ENCODE measurements around the gene SLC1A3.
A peak's percentile ranks its signal among the peaks of the same experiment; 100 is the strongest.

SLC1A3 gene

DNA sequence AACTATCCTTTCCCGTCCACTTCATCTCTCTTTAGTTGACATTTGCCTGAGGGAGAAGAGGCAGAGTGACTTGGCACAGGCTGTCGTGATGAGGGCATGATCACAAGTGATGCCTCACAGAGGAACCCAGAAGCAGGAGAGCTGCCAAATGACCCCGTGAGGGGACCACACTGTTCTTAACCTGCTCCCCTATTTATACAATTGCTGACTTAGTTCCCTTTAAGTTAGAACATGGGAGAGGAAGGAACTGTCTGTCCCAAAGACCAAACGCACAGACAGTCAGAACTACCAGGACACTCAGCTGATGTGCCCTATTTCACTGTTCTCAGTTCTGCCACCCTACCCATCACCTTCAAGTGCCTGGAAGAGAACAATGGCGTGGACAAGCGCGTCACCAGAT, 73.7 kb downstream of the SLC1A3 start:
- no peak overlapping the region for H3K4me3 ChIP-seq (ENCODE audit: low read length)
- no peaks in the 10 kb centered on the region for H3K27me3 ChIP-seq (ENCODE audit: control insufficient read depth, insufficient read depth, low read length)
- H3K36me3 ChIP-seq (ENCODE audit: insufficient read depth, low read length), result no peaks in the 10 kb centered on the region
- H3K9me3 ChIP-seq (replicated peaks; ENCODE audit: low read length), result no peaks in the 10 kb centered on the region
- H3K4me1 ChIP-seq (ENCODE audit: control insufficient read depth, insufficient read depth, low read length), result peaks cover 12% of the 10 kb centered on the region
- no peak overlapping the region for H3K4me2 ChIP-seq (ENCODE audit: low read length)
- H3K9ac ChIP-seq (ENCODE audit: low read depth, low read length), result no peak overlapping the region

DNA sequence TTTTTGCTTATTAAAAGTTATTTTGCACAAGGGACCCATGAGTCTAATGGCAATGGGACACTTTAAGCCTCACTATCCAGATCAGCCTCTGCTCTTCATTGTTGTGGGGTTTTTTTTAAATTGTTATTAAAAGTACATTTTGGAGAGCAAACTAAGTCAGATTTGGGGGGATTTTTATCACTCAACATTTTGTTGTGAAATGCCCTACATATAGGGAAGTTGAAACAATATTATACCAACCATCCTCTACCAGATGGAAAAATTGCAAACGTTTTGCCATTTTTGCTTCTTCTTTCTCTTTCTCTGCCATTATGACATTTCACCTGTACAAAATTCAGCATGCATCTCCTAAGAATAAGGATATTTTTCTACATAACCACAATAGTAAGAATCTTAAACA, 75.3 kb downstream of the SLC1A3 start:
- H3K4me2 ChIP-seq (ENCODE audit: low read length), result no peak overlapping the region
- no peak overlapping the region for H3K9ac ChIP-seq (ENCODE audit: low read depth, low read length)
- peaks cover 12% of the 10 kb centered on the region for H3K4me1 ChIP-seq (ENCODE audit: control insufficient read depth, insufficient read depth, low read length)
- H3K4me3 ChIP-seq (ENCODE audit: low read length), result no peak overlapping the region
- no peaks in the 10 kb centered on the region for H3K36me3 ChIP-seq (ENCODE audit: insufficient read depth, low read length)
- H3K27me3 ChIP-seq (ENCODE audit: control insufficient read depth, insufficient read depth, low read length), result no peaks in the 10 kb centered on the region
- H3K9me3 ChIP-seq (replicated peaks; ENCODE audit: low read length), result no peaks in the 10 kb centered on the region

DNA sequence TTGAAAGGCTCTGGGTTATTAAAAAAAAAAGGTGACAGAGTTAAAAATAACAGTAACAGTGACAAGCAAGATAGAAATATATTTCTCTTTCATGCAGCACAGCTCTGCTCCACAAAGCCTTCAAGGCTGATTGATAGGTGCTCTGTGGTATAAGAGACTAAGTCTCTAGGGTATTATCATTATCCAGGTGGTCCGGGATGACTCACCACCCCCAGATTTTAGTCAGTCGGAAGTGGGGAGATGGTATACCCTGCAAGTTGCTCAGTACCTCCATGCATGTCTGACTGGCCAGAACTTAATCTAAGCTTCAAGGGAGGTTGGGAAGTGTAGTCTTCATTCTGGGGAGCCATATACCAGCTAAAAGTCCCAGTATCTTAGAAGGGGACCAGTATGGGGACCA, 76.1 kb downstream of the SLC1A3 start:
- Histone ChIP-seq H3K36me3 (ENCODE audit: insufficient read depth, low read length) (no peaks in the 10 kb centered on the region), H3K4me1 (ENCODE audit: control insufficient read depth, insufficient read depth, low read length) (peaks cover 12% of the 10 kb centered on the region), H3K9ac (ENCODE audit: low read depth, low read length) (no peak overlapping the region), H3K4me3 (ENCODE audit: low read length) (no peak overlapping the region), H3K9me3 (replicated peaks; ENCODE audit: low read length) (no peaks in the 10 kb centered on the region), H3K27me3 (ENCODE audit: control insufficient read depth, insufficient read depth, low read length) (no peaks in the 10 kb centered on the region), H3K4me2 (ENCODE audit: low read length) (no peak overlapping the region)

DNA sequence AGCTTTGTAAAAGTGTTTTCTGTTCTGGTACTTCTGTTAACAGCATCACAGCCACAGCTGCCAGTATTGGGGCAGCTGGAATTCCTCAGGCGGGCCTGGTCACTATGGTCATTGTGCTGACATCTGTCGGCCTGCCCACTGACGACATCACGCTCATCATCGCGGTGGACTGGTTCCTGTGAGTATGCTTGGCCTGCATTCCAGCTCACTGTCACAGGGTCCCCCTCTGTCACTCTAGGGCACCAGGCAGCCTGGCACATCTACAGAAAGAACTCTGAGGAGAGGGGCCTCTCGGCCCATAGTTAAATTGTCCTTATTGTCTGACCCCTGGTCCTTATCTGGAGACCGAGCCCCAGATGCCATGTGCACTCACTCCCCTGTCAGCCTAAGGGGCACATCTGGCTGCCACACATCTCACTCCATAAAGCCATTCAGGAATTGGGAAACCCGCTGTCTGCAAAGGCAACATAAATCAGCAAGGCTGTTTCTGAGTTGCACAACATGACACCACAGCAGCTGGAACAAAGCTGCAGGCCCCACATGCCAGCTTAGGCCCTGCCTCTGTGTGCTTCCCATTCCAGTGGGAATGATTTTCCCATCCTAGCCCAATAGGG, 77.5 kb downstream of the SLC1A3 start:
- Histone ChIP-seq H3K4me1 (ENCODE audit: control insufficient read depth, insufficient read depth, low read length) (peaks cover 13% of the 10 kb centered on the region), H3K4me2 (ENCODE audit: low read length) (no peak overlapping the region), H3K9me3 (replicated peaks; ENCODE audit: low read length) (no peaks in the 10 kb centered on the region), H3K4me3 (ENCODE audit: low read length) (no peak overlapping the region), H3K36me3 (ENCODE audit: insufficient read depth, low read length) (no peaks in the 10 kb centered on the region), H3K27me3 (ENCODE audit: control insufficient read depth, insufficient read depth, low read length) (no peaks in the 10 kb centered on the region), H3K9ac (ENCODE audit: low read depth, low read length) (no peak overlapping the region)

DNA sequence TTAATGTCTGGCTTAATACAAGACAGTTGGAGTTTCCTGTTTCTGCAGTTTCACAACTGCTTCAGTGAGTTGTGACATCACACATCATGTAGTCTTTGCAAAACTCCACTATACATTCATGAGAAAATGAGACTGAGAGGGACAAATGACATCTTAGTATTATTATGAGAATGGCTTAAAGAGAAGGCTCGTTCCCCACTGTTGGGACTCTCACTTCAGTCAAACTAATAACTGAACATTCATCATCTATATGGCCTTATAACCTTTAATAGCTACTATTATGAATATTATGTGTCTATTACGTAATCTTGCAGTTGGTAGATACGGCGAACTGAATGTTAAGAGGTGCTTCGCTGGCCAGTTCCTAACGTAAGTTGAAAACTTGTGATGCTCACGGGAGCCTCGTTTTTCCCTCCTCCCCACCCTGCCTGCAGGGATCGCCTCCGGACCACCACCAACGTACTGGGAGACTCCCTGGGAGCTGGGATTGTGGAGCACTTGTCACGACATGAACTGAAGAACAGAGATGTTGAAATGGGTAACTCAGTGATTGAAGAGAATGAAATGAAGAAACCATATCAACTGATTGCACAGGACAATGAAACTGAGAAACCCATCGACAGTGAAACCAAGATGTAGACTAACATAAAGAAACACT, 79.4 kb downstream of the SLC1A3 start:
- Histone ChIP-seq H3K27me3 (ENCODE audit: control insufficient read depth, insufficient read depth, low read length) (no peaks in the 10 kb centered on the region), H3K4me1 (ENCODE audit: control insufficient read depth, insufficient read depth, low read length) (peaks cover 26% of the 10 kb centered on the region), H3K4me3 (ENCODE audit: low read length) (no peak overlapping the region), H3K9ac (ENCODE audit: low read depth, low read length) (no peak overlapping the region), H3K9me3 (replicated peaks; ENCODE audit: low read length) (no peaks in the 10 kb centered on the region), H3K36me3 (ENCODE audit: insufficient read depth, low read length) (no peaks in the 10 kb centered on the region), H3K4me2 (ENCODE audit: low read length) (no peak overlapping the region)

DNA sequence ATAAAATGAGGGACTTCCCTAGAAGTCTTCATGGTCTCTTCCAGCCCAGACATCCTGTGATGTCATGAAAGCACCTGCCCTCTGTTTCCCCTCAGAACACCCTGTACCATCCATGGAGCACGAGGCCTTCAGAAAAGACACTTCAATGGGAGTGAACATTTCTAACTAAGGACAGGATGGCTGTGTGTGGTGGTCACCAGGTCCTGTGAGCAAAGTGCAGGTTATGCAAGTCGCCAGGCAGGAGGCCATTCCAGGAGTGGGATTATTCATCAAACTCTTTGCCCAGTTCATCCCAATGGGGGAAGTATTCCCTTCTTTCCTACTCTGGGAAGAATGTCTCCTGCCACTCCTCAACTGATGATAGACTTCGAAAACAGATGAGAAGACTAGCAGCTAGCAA, 80.5 kb downstream of the SLC1A3 start:
- no peak overlapping the region for H3K9ac ChIP-seq (ENCODE audit: low read depth, low read length)
- no peaks in the 10 kb centered on the region for H3K9me3 ChIP-seq (replicated peaks; ENCODE audit: low read length)
- H3K36me3 ChIP-seq (ENCODE audit: insufficient read depth, low read length), result no peaks in the 10 kb centered on the region
- peaks cover 31% of the 10 kb centered on the region for H3K4me1 ChIP-seq (ENCODE audit: control insufficient read depth, insufficient read depth, low read length)
- H3K4me2 ChIP-seq (ENCODE audit: low read length), result no peak overlapping the region
- no peaks in the 10 kb centered on the region for H3K27me3 ChIP-seq (ENCODE audit: control insufficient read depth, insufficient read depth, low read length)
- H3K4me3 ChIP-seq (ENCODE audit: low read length), result no peak overlapping the region

DNA sequence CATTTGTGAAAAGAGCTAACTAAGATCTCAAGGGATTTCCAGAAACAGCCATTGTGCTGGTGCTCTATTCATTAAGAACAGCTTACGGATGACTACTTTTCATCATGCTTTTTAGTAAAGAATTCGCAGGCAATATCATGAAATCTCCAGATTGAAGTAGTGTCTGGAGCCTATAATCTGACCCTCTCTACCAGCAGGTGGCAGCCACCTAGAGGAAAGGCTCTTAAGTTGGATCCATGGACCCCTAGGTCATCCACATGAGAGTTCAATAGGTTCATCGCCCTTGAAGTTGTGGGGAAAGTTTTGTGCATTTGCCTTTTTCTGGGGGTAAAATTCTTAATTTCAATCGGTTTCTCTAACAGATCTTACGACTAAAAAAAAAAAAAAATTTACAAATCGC, 82.3 kb downstream of the SLC1A3 start:
- Histone ChIP-seq H3K4me3 (ENCODE audit: low read length) (no peak overlapping the region), H3K9me3 (replicated peaks; ENCODE audit: low read length) (no peaks in the 10 kb centered on the region), H3K27me3 (ENCODE audit: control insufficient read depth, insufficient read depth, low read length) (no peaks in the 10 kb centered on the region), H3K9ac (ENCODE audit: low read depth, low read length) (no peak overlapping the region), H3K4me1 (ENCODE audit: control insufficient read depth, insufficient read depth, low read length) (peaks cover 36% of the 10 kb centered on the region), H3K36me3 (ENCODE audit: insufficient read depth, low read length) (no peaks in the 10 kb centered on the region), H3K4me2 (ENCODE audit: low read length) (no peak overlapping the region)

DNA sequence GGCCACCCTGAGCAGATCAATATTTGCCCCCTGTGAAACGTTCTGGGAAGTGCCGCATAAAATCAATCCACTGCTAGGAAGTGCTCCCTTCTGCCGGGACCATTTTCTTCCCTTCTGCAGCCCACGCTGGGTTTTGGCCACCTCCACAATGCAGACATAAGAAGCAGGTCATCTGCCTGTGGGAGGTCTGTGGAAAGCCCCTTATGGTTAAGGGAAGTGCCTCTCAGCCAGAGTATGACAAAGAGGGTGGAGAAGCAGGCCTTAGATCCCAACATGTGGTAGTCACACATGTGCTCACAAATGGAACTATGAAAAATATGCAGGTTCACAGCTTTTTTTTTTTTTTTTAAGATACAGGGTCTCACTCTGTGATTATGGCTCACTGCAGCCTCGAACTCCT, 82.8 kb downstream of the SLC1A3 start:
- Histone ChIP-seq H3K36me3 (ENCODE audit: insufficient read depth, low read length) (no peaks in the 10 kb centered on the region), H3K9ac (ENCODE audit: low read depth, low read length) (no peak overlapping the region), H3K4me3 (ENCODE audit: low read length) (no peak overlapping the region), H3K27me3 (ENCODE audit: control insufficient read depth, insufficient read depth, low read length) (no peaks in the 10 kb centered on the region), H3K4me1 (ENCODE audit: control insufficient read depth, insufficient read depth, low read length) (peaks cover 31% of the 10 kb centered on the region), H3K9me3 (replicated peaks; ENCODE audit: low read length) (no peaks in the 10 kb centered on the region), H3K4me2 (ENCODE audit: low read length) (no peak overlapping the region)

DNA sequence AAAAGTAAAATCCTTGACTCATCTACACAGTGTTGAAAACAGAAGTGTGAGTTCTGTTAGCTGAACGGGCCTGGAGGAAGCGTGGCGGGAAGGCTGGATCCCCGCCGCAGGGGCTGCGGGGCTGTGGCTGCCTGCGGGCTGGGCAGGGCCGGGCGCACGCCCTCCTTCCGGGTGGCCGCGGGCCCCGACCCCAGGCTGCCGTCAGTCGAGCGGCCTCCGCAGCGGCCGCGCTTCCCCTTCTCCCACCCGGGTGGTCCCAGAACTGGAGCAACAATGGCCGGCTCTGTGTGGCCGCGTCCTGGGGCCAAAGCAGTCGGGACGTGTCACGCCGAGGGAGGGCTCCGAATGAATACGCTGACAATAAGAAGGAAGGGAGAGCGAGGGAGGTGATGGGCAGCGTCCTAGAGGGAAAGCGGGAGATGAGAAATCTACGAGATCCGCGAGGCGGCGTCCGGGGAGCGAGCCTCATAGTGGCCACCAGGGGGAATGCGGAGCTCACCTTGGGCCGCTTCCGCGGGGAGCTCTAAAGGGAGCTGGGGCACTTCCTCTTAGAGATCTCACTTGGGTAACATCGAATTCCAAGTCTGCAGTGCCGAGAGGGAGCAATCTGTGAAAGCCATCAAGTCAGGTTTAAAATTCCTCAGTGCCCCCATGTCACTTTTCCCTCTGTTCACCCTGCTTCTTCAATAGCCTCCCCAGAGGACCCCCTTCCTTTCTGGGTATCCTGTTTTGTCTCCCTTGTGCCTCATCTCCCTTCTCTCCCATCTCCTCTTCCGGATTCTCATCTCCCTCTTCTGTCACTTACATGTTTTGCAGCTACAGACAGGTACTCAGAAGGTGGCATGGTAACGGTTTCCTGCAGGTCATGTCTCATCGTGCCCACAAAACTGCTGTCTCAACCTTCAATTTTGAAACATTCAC, 83.9 kb downstream of the SLC1A3 start:
- Histone ChIP-seq H3K36me3 (ENCODE audit: insufficient read depth, low read length) (no peaks in the 10 kb centered on the region), H3K9me3 (replicated peaks; ENCODE audit: low read length) (no peaks in the 10 kb centered on the region), H3K27me3 (ENCODE audit: control insufficient read depth, insufficient read depth, low read length) (no peaks in the 10 kb centered on the region), H3K4me2 (ENCODE audit: low read length) (peak overlapping the region; percentile 81), H3K4me3 (ENCODE audit: low read length) (peak overlapping the region; percentile 71), H3K9ac (ENCODE audit: low read depth, low read length) (peak overlapping the region; percentile 79), H3K4me1 (ENCODE audit: control insufficient read depth, insufficient read depth, low read length) (peaks cover 34% of the 10 kb centered on the region)

DNA sequence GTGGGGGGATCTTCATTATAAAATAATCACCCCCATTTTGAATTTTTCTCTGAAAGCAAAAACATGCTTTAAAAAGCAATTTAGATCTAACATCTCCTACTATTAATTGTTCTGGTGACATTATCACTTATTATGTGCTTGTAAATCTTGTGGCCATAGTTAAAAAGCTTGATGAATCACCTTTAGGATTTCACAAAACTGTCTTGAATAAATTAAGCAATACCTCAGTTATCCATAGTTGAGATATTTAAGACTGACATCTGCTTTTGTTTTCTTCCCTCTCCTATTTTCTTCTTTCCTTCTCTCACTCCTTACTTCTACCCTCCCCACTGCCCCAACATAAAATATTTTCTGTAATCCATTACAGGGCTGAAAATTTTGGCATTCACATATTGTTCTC, 84.8 kb downstream of the SLC1A3 start:
- no peaks in the 10 kb centered on the region for H3K36me3 ChIP-seq (ENCODE audit: insufficient read depth, low read length)
- H3K4me1 ChIP-seq (ENCODE audit: control insufficient read depth, insufficient read depth, low read length), result peaks cover 34% of the 10 kb centered on the region
- no peaks in the 10 kb centered on the region for H3K9me3 ChIP-seq (replicated peaks; ENCODE audit: low read length)
- H3K9ac ChIP-seq (ENCODE audit: low read depth, low read length), result no peak overlapping the region
- no peak overlapping the region for H3K4me3 ChIP-seq (ENCODE audit: low read length)
- H3K4me2 ChIP-seq (ENCODE audit: low read length), result no peak overlapping the region
- no peaks in the 10 kb centered on the region for H3K27me3 ChIP-seq (ENCODE audit: control insufficient read depth, insufficient read depth, low read length)

DNA sequence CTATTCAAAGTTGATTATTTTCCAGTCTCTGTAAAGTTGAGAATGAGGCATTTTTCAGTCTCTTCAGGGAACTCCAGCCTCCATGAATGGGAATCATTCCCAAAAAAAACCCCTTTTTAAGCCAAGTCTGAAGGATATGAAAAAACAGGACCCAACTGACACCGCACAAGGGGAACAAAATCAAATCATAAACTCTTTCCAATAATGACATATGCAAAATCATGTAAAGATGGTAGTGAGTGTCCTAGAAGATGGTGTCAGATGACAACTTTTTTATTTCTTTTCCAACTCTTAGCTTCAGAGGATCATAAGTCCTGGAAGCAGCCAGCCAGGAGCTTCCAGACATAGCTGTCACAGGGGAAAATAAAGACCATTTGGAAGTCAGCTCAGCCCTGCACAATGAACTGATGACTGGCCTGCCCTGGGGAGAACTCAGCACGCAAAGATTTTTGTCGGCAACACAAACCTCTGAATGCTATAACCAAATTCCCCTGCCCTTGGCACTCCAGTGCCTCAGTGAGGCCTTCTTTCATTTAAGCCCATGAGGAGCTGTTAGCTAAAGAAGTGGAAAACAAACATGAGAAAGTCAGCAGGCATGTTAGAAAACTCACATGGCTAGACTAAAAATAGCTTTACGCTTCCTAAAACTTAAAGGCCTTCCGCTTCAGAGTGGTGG, 85.4 kb downstream of the SLC1A3 start:
- Histone ChIP-seq H3K9me3 (replicated peaks; ENCODE audit: low read length) (no peaks in the 10 kb centered on the region), H3K27me3 (ENCODE audit: control insufficient read depth, insufficient read depth, low read length) (no peaks in the 10 kb centered on the region), H3K4me1 (ENCODE audit: control insufficient read depth, insufficient read depth, low read length) (peaks cover 34% of the 10 kb centered on the region), H3K9ac (ENCODE audit: low read depth, low read length) (no peak overlapping the region), H3K36me3 (ENCODE audit: insufficient read depth, low read length) (no peaks in the 10 kb centered on the region), H3K4me2 (ENCODE audit: low read length) (no peak overlapping the region), H3K4me3 (ENCODE audit: low read length) (no peak overlapping the region)
